B cell (primary cell): ENCODE results near the gene ALS2CL. TPM values are rescaled to one million over a fixed set of nuclear protein-coding genes. Genes with fewer than 3 reads are reported as not detected.

Source experiments
- ATAC-seq: fragments of 200-7000 bp; cut with Tn5 transposase; one replicate; pipeline ENCODE4 v1.10.0; 2021; ENCODE audit warnings: low read depth, mild to moderate bottlenecking, moderate number of reproducible peaks, moderate library complexity
- CTCF ChIA-PET: fragments of 350-600 bp; sonication (Branson Sonifier 250); formaldehyde crosslinking; loops from one replicate; lab custom pipeline; 2021; ENCODE audit warnings: antibody characterized with exemption, inconsistent platforms; lab: Charles Lee
- POLR2A ChIA-PET: fragments of 350-600 bp; sonication (Branson Sonifier 250); formaldehyde crosslinking; loops from one replicate; lab custom pipeline; 2021; ENCODE audit warnings: antibody characterized with exemption; lab: Charles Lee
- DNase-seq: peaks from one replicate; pipeline ENCODE4 v3.0.0; 2013
- H2AFZ ChIP-seq: 2 replicates; pipeline ENCODE4 v1.6.1; 2012; ENCODE audit warnings: mild to moderate bottlenecking, low read depth, low read length; ENCODE audit not compliant: insufficient read depth, poor library complexity, severe bottlenecking
- H3K27ac ChIP-seq, 2 donors: 1 replicate in 1 of 2; 2 replicates in 1 of 2; pipeline ENCODE4 v1.5.1; 2012 to 2013; ENCODE audit warnings: low read length in 2 of 2, mild to moderate bottlenecking in 2 of 2, moderate library complexity in 1 of 2
- H3K27me3 ChIP-seq, 4 experiments: fragments of 200-600 bp in 1 of 4; sonication (generic) in 1 of 4; replicated peaks in 1 of 4; 1 replicate in 2 of 4; 2 replicates in 2 of 4; pipeline versions ENCODE4 v1.6.1 to v1.7.0; 2013 to 2016; ENCODE audit warnings: low read length in 3 of 4, mild to moderate bottlenecking in 2 of 4, mixed read lengths in 1 of 4, moderate library complexity in 1 of 4; ENCODE audit not compliant: insufficient read depth in 4 of 4, control insufficient read depth in 3 of 4; ENCODE audit errors: control extremely low read depth in 1 of 4
- H3K36me3 ChIP-seq, 2 experiments: replicated peaks in 1 of 2; 1 replicate in 1 of 2; 2 replicates in 1 of 2; pipeline versions ENCODE4 v1.6.1 to v1.7.1; 2013; ENCODE audit warnings: low read length in 1 of 2; ENCODE audit not compliant: insufficient read depth in 2 of 2, control insufficient read depth in 1 of 2; ENCODE audit errors: control extremely low read depth in 1 of 2, extremely low read depth in 1 of 2
- H3K4me1 ChIP-seq, 2 donors: fragments of 200-600 bp in 1 of 2; sonication (generic) in 1 of 2; 1 replicate in 1 of 2; 2 replicates in 1 of 2; pipeline versions ENCODE4 v1.5.1 to v1.6.1; 2013 to 2017; ENCODE audit warnings: low read length in 2 of 2; ENCODE audit not compliant: control insufficient read depth in 2 of 2, insufficient read depth in 2 of 2
- H3K4me2 ChIP-seq: replicated peaks from 2 replicates; pipeline ENCODE3; 2012; ENCODE audit warnings: mild to moderate bottlenecking, low read depth, low read length; ENCODE audit not compliant: poor library complexity, severe bottlenecking
- H3K4me3 ChIP-seq, 5 experiments: fragments of 200-600 bp in 1 of 5; sonication (generic) in 1 of 5; 1 replicate in 3 of 5; 2 replicates in 2 of 5; pipeline versions ENCODE4 v1.5.1 to v1.7.0; 2011 to 2016; ENCODE audit warnings: low read length in 4 of 5, mild to moderate bottlenecking in 4 of 5, low read depth in 2 of 5, control low read depth in 1 of 5, moderate library complexity in 1 of 5; ENCODE audit not compliant: insufficient read depth in 1 of 5; ENCODE audit errors: control extremely low read depth in 1 of 5, extremely low read depth in 1 of 5
- H3K79me2 ChIP-seq: fragments of 200-600 bp; sonication (generic); one replicate; pipeline ENCODE4 v1.6.0; 2016; ENCODE audit warnings: low read length; ENCODE audit not compliant: control insufficient read depth, insufficient read depth
- H3K9ac ChIP-seq: fragments of 200-600 bp; sonication (generic); 2 replicates; pipeline ENCODE4 v1.6.1; 2017; ENCODE audit warnings: mild to moderate bottlenecking, low read length, moderate library complexity
- H3K9me3 ChIP-seq, 3 donors: one replicate each; pipeline versions ENCODE4 v1.6.1 to v1.7.1; 2013; ENCODE audit warnings: low read length in 2 of 3; ENCODE audit not compliant: control insufficient read depth in 2 of 3, insufficient read depth in 1 of 3; ENCODE audit errors: control extremely low read depth in 1 of 3
- H4K20me1 ChIP-seq: 2 replicates; pipeline ENCODE4 v1.6.0; 2012; ENCODE audit warnings: mild to moderate bottlenecking, low read length; ENCODE audit not compliant: insufficient read depth, control insufficient read depth, poor library complexity, severe bottlenecking
- H3K27ac Mint-ChIP-seq: one replicate; pipeline ENCODE4 v1.8.0; 2021; ENCODE audit warnings: mixed read lengths
- H3K27me3 Mint-ChIP-seq: one replicate; pipeline ENCODE4 v1.8.0; 2021; ENCODE audit warnings: mixed read lengths
- H3K4me1 Mint-ChIP-seq: one replicate; pipeline ENCODE4 v1.8.0; 2021; ENCODE audit warnings: mixed read lengths
- H3K4me3 Mint-ChIP-seq: one replicate; pipeline ENCODE4 v1.8.0; 2021; ENCODE audit warnings: mixed read lengths
- H3K9me3 Mint-ChIP-seq: one replicate; pipeline ENCODE4 v1.8.0; 2022; ENCODE audit warnings: mixed read lengths; ENCODE audit not compliant: insufficient read depth
- CTCF ChIP-seq: fragments of 200-600 bp; IDR thresholded peaks from one replicate; pipeline ENCODE4 v1.8.0; 2022; ENCODE audit warnings: antibody characterized with exemption, mild to moderate bottlenecking
- EZH2 ChIP-seq: IDR thresholded peaks from 2 replicates; pipeline ENCODE4 v1.6.1; 2012; ENCODE audit warnings: borderline replicate concordance, low read depth, mild to moderate bottlenecking, moderate library complexity, low read length; ENCODE audit not compliant: insufficient read depth, poor library complexity, severe bottlenecking
- WGBS: methylation state at CpG from one replicate; pipeline ENCODE4 v1.1.5; 2013; ENCODE audit warnings: missing lambda C conversion rate; ENCODE audit not compliant: insufficient coverage; 5-methylcytosine and 5-hydroxymethylcytosine counted together
- intact Hi-C: fragments of 100-400 bp; cut with micrococcal nuclease; formaldehyde crosslinking; loops from one replicate; pipeline ENCODE4 v1.10.0; 2022
- polyA plus RNA-seq: library from polyadenylated mRNA; depleted of rRNA; stranded (reverse); fragments of >200 nt; gene quantifications from 2 replicates; pipeline ENCODE4 v1.2.3, GENCODE V29; 2012
- total RNA-seq, 2 donors: library from RNA; stranded (reverse); fragments of 120-200 nt in 1 of 2; gene quantifications; 1 replicate in 1 of 2; 2 replicates in 1 of 2; pipeline versions ENCODE4 v1.2.3 to v1.2.4, GENCODE V29; 2013 to 2022

ALS2CL gene
- total and polyA plus RNA-seq, 2 donors (not counting 1 experiment from before 2014, with no cell fraction given): 0.22 to 0.30 TPM

GRCh38 chr3:46674031-46674845 is 19.2 kb downstream of the ALS2CL start:
- TF ChIP-seq CTCF (no peak), EZH2 (no peak)
- intact Hi-C loops: no loop called here
- H3K4me3 Mint-ChIP-seq: no peak overlapping the region

More at GRCh38 chr3:46674031-46674845, 19.2 kb downstream of the ALS2CL start:
- Histone ChIP-seq H3K4me1 (no peaks in the 10 kb centered on the region), H3K27ac (no peak overlapping the region), H3K79me2 (no peaks in the 10 kb centered on the region), H3K36me3 (no peaks in the 10 kb centered on the region), H4K20me1 (no peaks in the 10 kb centered on the region), H3K27me3 (peaks cover 0 to 3% (median 0%) of the 10 kb centered on the region in 4 experiments), H2AFZ (no peak overlapping the region), H3K9me3 (peaks cover 0 to 7% (median 0%) of the 10 kb centered on the region in 3 donors), H3K4me2 (no peak overlapping the region), H3K4me3 (no peak overlapping the region), H3K9ac (no peak overlapping the region)
- Mint-ChIP-seq H3K4me1 (no peaks in the 10 kb centered on the region), H3K27ac (no peak overlapping the region), H3K9me3 (no peaks in the 10 kb centered on the region), H3K27me3 (peaks cover 8% of the 10 kb centered on the region)
- ATAC-seq (no peak), DNase-seq (no peak)
- ChIA-PET POLR2A (no interaction called here), CTCF (interaction anchor here (1.0 to 1.3 kb wide), 2 partner anchors 132 to 186 kb away, joined by 3 to 4 read pairs; no protein-coding TSS in a partner anchor)
- 91% methylated on average over 10 of the region's 12 CpGs for WGBS
